SK-N-DZ (cell line): ENCODE results near the gene CASQ1.
A peak's percentile ranks its signal among the peaks of the same experiment; 100 is the strongest.

Source experiments
- DNase-seq: peaks from one replicate; pipeline ENCODE4 v3.0.0-alpha.2; 2015; ENCODE audit warnings: low spot score

CASQ1 gene

DNA sequence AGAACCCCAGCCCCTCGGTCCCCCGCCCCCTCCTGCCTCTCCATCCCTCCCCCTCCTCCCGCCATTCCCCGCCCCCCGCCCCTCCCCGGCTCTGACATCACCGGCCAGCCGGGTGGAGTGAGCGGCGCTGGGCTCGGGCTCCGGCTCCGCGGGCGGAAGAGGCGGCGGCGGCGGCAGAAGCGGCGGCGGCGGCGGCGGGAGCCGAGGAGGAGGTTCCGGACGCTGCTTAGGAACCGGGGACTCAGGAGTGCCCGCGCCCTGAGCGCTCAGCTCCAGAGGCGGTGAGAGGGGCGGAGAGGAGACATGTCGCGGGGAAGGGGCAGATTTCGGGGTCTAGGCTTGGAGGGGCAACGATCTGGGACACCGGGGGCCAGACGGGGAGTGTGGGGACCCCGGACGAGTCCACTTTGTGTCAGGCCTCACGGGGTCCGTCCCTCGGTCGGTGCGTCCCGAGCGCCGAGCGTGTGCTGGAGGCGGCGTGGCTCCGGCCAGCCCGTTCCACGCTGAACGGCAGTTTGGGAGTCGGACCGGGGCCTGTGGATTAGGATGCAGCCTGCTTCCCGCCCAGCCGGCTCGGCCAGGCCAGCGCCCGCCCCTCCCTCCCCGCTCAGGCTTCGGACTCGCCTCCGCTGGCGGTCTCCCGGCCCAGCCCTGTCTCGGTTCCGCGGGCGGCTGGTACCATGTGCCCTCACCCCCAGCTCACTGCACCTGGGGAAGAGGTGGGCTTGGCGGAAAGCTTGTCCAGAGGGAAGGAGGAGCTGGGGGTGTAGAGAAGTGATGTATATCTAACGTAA is 15.1 kb downstream of the CASQ1 start, which contains the start of gene PEA15:
Gene PEA15 (plus strand): TSS at position 143 of the 794 bp plus-strand sequence. CDS start 6,161 bp downstream, outside the sequence.
- DNase-seq: peak; percentile 49

DNA sequence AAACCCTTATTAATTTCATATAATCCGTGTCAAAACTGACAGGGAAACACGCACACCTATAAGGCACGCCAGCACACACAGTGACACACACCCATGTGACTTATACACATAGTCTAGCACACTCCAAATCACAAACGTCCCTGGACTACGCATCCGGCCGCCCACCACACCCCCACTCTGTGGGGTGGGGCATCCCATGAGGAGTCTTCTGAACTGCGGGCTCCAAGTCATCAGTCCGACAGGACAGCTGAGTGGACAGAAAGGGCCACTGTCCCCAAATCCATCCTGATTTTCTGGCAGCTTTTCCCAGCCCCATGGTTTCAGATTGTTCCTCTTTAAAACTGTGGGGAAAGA is 15.6 kb downstream of the CASQ1 start:
- DNase-seq: no peak

DNA sequence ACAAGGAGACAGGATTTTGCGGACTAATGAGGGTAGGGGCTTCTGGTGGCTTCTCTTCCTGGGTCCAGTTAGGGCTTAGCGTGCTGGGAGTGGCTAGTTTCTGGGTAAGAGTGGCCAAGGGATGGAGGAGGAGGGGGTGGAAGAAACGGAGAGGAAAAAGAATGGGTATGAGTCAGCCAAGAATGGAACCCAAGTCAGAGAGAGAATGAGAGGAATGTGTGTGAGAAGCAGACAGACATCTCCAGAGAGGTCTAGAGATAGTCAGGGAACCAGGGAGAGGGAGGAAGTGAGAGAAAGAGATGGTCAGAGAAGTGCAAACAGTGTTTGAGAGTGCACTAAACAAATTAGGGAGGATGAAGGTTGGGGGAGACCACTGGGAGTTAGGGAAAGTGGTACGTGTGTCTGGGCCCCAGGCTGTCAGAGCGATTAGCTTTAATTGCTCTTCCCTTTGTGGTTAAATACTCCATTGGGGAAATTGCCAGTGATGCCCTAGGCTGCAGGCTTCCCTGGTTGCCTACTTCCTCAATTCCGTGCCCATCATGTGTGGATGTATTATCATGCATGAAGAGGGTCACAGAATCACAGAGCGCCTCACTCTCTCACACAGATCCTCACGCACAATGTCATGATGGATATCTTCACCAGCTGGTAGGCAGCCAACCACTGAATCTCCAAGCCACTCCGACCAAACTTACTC is 16.2 kb downstream of the CASQ1 start:
- no peak for DNase-seq

DNA sequence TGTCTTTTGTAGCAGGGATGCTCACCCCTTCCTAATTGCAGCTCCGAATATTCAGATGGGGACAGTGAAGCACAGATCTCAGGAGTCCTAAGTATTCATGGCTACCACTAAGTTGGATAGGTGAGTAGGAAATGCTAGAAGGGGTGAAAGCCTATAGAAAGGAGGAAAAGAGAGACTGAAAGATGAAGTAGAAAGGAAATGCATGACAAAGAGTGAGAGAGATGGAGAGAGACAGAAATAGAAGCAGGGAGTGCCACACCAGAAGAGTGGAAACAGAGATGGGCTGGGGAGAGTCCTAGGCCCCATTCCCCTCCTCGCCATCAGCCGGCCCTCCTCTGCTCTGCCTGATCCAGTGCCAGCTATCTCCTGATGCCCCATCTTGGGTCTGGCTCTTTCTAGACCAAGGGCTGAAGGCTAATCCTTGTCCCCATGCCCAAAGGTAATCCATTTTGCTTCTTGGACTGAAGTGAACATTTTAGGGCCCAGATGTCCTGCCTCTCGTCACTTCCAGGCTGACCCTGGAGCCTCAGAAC is 16.8 kb downstream of the CASQ1 start:
- no peak for DNase-seq

DNA sequence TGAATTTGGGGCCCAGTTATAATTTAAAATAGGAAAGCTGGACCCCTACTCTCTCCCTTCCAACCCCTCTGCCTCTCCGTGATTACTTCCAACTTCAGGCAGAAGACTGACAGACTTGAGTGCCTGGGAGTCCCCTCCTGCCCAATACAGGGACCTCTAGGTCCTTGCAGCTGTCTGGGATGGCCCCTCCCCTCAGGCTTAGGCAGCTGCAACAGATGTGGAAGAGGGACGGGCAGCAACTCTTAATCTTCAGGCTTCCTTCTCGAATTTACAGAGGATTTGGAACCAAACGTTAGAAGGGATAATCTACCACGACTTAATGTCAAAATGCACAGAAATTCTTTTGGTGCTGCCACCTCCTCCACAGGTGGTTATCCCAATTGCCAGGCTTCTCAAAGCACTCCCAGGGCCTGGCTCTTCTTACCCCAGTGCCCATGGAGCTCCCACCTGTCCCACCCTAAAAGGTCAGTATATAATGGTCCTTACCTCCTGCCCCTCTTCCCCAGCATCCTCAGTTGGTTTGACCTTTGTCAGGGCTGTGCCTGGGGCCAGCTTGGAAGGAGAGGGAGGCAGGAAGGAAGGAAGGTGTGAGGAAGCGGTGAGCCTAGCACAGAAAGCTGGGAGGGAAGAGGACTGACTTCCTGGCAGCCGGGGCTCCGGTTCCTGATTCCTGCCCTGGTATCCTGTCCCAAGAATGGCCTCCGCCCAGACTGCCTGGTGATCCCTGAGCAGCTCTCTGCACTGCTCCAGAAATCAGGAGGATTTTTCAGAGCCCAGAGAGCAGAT is 17.6 kb downstream of the CASQ1 start:
- DNase-seq: no peak

DNA sequence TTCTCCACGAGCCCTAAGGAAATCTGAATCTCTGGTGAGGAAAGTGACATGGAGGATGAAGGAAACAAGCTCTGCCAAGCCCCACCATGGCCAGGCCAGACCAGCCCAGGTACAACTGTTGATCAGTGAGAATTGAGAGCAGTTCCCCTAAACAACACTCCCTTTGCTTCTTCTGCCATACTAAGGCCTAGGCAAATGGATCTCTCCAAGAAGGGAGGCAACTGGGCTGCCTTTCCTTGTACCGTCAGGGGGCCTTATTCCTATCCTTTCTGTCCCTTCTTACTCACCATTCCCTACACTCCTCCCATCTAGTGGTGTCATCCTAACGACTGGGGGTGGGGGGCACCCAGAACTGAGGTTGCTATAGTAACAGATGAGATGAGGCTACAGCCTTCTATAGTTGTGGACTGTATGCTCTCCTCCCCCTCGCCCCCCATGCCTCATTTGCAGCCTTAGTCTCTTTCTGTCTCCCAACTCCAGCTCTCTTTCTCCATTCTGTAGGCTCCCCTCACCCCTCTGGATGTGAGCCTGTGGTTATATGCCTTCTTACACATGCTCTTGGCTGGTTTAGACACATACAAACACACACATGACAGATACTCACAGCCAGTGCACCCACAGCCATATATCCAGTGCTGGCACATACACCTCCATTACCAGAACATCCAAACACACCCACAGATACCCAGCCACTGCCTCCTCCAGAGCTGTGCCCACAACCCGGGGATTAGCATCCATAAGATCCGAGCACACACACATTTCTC is 18.4 kb downstream of the CASQ1 start:
- DNase-seq: no peak

DNA sequence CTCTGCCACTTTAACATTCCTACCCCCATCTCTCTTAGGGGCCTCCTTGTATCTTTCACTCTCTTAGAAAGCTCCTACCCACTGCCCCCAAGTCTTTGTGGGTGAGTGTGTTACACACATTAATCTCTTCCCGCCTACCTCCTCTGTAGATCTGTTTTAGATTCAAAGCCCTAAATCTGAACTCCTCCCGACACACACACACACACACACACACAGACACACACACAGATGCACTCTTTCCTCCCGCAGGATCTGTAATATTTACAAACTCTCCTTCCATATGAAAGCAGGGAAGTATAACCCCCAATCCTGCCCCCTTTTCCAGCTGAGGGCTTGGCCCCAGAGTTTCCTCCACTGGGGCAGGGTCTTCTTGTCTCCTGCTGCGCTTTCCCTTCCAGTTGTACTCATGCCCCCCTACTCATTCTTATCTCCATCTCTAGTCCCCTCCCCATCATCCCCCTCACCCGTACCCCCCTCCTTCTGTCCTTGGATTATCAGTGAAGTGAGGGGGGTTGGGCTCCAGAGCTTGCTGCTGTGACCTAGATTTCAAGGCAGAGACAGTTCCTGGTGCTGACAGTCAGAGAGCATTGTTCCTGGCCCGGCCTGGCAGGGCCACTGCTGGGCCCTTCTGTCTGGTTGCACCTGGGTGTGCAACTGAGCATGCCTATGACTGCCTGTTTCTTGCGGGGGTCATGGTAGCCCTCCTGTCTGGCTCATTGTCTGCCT is 19.1 kb downstream of the CASQ1 start:
- peak; percentile 83 for DNase-seq

DNA sequence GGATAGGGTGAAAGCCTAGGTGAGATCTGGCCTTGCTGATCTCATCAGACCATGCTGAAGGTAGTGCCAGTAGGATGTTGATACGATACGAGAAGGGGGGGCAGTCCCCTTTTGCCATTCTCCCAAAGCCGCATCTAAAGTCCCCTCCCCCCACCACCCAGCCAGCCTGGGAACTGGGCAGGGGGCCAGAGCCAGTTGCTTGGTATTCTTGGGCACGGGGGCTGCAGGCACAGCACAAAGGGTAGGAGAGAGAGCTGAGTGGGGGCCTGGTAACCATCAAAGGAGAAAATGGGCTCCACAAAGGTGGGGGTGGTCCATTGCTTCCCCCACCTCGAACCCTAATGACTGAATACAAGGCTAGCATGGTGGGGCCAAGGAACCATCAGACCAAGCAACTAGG is 20.2 kb downstream of the CASQ1 start:
- DNase-seq: no peak

DNA sequence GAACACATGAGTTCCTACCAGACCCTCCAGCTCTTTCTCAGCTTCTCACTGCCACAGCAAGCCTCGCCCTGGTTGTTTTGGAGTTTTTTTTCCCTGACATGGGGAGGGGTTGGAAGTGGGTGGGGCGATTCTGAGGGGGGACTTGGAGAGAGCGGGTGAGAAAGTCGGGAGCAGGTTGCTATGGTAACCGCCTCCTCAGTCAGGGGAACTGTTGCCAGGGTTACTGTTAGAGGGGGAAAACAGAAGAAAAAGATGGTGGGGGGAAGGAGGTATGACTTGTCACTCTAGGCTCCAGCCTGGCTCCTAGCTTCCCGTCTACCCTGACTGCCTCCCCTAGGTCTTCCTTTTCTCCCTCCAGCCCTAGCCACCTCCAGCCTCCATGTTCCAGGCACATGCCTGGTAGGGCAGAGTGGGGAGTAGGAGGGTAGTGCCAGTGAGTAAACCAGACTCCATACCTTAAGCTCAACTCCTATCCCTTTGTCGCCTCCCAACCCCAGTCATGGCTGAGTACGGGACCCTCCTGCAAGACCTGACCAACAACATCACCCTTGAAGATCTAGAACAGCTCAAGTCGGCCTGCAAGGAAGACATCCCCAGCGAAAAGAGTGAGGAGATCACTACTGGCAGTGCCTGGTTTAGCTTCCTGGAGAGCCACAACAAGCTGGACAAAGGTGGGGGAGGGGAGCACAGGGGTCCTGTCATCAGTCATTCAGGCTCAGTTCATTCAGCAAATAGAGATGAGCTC is 20.8 kb downstream of the CASQ1 start:
- DNase-seq: peak; percentile 60

DNA sequence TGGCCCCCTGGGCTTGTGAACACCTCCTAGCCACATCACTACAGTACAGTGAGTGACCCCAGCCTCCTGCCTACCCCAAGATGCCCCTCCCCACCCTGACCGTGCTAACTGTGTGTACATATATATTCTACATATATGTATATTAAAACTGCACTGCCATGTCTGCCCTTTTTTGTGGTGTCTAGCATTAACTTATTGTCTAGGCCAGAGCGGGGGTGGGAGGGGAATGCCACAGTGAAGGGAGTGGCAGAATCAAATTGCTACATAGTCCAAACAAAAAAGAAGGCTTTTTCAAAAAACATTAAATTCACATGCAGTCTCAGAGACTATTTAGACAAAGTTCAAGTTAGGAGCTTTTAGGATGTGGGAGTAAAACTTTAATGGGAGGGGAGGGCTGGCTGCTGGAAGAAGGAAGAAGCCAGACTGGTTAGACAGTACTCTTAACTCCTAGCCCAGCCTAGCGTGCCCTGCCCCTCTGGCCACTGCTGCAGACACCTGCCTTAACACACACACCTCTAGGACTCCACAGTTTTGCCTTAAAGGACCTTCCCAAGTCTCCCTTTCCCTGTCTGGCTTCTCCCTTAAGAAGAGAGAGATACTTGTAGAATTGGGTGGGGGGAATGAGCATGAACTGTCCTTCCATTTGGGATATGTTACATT is 24.2 kb downstream of the CASQ1 start:
- DNase-seq: no peak

DNA sequence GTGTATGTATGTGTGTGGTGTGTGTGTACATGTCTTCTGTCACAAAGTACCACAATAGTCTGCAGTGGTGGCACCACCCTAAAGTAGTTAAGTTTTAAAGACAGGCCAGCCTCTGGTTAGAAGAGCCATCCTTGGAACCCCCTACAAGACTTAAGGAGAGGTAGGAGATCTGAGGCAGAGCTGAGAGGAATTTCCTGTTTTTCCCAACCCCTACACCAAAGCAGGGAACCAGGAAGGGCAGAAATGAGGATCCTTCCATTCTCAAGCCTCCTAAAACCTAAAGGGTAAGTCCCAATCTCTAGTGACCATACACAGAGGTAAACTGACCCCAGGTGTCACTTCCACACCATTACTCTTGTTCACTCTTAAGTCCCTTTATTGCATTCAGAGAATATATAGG is 25.9 kb downstream of the CASQ1 start:
- no peak for DNase-seq

DNA sequence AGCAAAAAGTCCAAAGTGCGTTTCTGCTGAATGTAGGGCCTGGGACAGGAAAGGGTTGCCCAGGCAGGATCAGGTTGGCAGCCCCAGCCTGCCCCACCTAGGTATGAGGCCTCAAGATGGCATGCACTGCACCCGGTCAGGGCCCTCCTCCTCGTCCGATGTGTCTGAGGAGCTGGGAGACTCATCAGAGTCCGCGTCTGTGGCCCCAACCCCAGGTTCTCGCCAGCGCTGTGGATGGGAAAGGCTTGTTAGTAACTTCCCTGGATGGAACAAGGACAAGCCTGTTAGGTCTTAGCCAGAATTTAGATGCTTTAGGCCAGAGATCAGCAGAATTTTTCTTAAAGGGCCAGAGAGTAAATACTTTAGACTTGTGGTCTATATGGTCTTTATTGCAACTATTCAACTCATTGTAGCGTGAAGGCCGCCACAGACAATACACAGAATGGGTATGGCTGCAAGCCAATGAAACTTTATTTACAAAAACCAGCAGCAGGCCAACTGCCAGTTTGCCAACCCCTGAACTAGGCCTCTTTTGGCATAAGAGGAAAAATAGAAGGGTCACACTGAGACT is 27.2 kb downstream of the CASQ1 start:
- DNase-seq: no peak

DNA sequence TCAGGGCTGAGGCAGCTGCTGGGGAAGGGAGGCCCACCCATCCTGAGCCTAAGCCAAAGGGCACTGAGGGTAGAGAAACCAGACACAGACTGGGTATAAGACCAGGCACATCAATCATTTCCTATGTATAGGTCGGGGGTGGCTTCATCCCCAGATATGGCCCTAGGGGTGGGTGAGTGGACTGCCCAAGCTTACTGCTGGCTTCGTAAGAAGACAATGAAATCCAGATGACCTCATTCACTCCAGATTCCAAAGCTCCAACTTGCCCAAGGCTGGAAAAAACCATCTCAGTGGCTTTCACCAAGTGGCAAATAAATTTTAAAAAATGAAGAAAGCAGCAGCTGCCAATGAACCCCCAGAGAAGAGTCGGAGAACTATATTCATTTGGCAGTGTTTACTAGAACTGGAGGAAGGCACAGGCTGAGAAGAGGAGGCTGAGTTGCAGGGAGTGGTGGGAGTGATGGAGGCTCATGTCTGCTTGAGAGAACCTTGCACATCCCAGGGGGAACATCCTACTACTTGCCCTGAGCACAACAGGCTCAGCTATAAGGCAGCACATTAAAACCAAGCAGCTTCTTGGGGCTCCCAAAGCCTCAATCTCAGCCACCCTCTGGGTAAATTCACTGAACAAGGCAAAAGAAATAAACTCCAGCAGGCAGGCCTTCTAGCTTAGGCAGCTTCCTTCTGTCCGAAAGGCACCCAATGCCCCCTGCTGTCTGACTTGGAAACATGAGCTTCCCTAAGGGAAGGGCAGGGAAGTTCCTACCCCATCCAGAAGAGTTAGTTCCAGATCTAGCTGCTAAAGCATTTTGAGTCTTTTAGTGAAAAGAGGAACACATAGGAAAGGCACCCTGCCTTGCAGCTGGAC is 28.9 kb downstream of the CASQ1 start:
- DNase-seq: peak; percentile 36

DNA sequence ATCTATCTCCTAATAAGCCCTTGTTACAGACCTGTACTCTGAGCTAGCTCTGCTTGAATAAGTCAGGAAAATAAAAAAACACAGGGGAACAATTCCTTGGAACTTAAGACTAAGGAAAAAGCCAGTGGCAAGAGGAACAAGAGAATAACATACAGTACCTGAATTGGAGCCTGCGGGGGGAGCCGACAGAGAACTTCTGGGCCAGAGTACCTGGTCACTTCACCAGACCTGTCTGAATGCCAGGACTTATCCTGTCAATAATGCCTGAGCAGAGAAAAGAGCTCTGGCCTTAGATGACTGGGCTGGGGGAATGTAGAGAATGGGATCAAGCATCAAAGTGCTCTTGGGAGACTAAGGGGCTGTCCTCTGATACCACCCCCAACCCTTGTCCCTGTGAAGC is 29.9 kb downstream of the CASQ1 start:
- no peak for DNase-seq

DNA sequence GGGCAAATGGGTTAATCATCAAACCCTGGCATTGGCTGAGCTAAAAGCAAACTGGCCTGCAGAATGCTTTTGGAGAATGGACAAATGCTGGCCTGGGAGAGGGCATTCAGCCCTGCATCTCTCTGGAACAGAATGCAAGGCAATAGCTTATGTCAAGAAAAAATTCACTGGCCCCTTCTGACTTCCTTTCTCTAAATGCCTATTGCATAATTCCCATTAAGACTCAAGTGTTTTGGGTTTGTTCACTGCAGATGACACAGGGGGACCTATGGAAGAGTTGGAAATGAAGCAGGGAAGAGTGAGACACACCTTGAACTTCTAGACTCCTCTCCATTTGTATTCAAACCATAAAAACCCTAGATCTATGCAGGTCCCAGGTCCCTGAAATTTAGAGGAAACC is 30.7 kb downstream of the CASQ1 start:
- no peak for DNase-seq

DNA sequence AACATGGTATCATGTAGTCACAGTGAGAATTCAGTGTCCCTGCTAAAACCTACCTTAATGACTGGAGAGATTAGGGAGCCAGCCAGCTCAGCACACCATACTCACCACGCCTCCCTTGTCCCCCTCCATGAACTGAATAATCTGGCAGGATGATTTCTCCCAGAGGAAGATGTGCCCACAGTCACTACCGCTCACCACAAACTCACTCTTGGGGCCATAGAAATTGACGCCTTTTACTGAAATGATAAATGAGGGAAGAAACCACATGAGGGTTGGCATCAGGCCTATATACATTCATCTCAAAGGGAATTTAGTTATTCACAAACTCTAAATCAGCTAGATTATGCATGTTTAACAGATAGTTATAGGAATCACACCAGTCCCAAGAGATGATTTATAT is 32.2 kb downstream of the CASQ1 start:
- DNase-seq: no peak

DNA sequence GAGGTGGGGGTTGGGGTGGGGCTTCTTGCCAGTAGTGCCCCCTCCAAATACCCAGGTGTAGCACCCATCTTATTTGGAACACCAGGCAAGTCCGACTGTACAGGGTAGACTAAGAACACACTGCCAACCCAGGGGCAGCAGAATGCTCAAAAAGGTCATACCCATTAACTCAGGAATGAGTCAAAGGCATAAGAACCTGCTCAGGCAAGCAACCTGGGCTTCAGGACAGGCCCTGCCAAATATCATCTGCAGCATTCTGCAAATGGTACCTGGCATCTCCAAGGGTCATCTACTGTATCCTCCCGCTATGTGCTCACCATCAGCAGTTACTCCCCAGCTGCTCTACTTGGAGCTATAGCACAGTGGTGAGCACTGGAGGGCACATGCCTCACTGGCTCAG is 34.2 kb downstream of the CASQ1 start:
- no peak for DNase-seq

DNA sequence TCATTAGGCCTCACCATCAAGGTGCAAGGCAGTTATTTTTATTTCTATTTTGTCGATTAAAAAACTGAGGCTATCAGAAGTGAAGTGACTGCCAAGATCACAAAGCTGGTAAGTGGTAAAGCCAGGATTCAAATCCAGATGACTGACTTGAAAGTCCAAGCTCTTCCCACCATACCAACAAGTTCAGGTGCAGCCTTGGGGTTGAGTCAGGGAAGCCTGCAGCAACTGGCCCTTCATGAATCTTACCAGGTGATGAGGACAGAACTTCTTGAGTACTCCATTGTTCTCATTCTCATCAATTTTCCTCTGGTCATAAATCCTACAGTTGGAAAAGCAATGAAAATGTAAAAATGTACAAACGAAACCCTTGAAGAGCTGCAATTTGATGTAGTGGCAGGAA is 35.0 kb downstream of the CASQ1 start:
- DNase-seq: no peak
